D721Med (cell line): Measurements from ENCODE around the gene HMG20A.
A peak's percentile ranks its signal among the peaks of the same experiment; 100 is the strongest.

Source experiments
- DNase-seq: peaks from one replicate; pipeline ENCODE4 v3.0.0; 2011; ENCODE audit warnings: low spot score; ENCODE audit not compliant: insufficient read length
- FAIRE-seq: peaks from 2 replicates; lab custom pipeline; 2011; peaks lifted over from hg19 to GRCh38; lab: Jason Lieb, UNC
- CTCF ChIP-seq: IDR thresholded peaks from 2 replicates; pipeline ENCODE4 v1.5.1; 2012; ENCODE audit warnings: mild to moderate bottlenecking, control low read depth; ENCODE audit not compliant: insufficient read depth; ENCODE audit errors: missing control alignments

The HMG20A gene

GRCh38 chr15:77420610-77421369 lies at the start of gene HMG20A:
HMG20A (plus strand) TSS chr15:77420888; CDS start chr15:77458408, 37,520 bp downstream.
- no peak for TF ChIP-seq CTCF
- peak; percentile 21 for DNase-seq
- FAIRE-seq = no peak

GRCh38 chr15:77371850-77372563 lies 48.7 kb upstream of the HMG20A start:
- TF ChIP-seq CTCF = no peak
- DNase-seq = no peak
- no peak for FAIRE-seq

- FAIRE-seq = no peak
- no peak for DNase-seq
- no peak for TF ChIP-seq CTCF
These were observed 47.2 kb upstream of the HMG20A start for GRCh38 chr15:77373441-77373840.

- DNase-seq (no peak), FAIRE-seq (no peak)
- TF ChIP-seq CTCF = no peak
These were observed 45.6 kb upstream of the HMG20A start for GRCh38 chr15:77375133-77375532.

- FAIRE-seq (no peak), DNase-seq (no peak)
- TF ChIP-seq CTCF = no peak
These were observed 43.9 kb upstream of the HMG20A start for GRCh38 chr15:77376770-77377169.

GRCh38 chr15:77380033-77380432 lies 40.7 kb upstream of the HMG20A start:
- TF ChIP-seq CTCF = no peak
- no peak for FAIRE-seq
- DNase-seq = no peak

- DNase-seq (no peak), FAIRE-seq (no peak)
- no peak for TF ChIP-seq CTCF
These were observed 36.6 kb upstream of the HMG20A start for GRCh38 chr15:77384086-77384485.
